ENCODE data around the gene MYLIP.

MYLIP gene

GRCh38 chr6:16150098-16150497 is 21.2 kb downstream of the MYLIP start:
- Histone ChIP-seq H3K9me3 (ENCODE audit: control insufficient read depth in 5 of 5, low read length in 5 of 5) (no peaks in the 10 kb centered on the region), H3K36me3 (ENCODE audit: control insufficient read depth in 5 of 5, insufficient read depth in 5 of 5, low read length in 5 of 5) (peaks cover 39 to 84% (median 64%) of the 10 kb centered on the region in 5 donors), H3K27ac (ENCODE audit: low read depth, low read length) (no peak overlapping the region), H3K4me3 (ENCODE audit: low read depth in 1 of 5, low read length in 5 of 5) (no peak overlapping the region), H3K4me1 (ENCODE audit: control insufficient read depth in 5 of 5, insufficient read depth in 5 of 5, low read length in 5 of 5) (peaks cover 3 to 13% (median 11%) of the 10 kb centered on the region in 5 donors), H3K9ac (ENCODE audit: low read length in 5 of 5) (no peak overlapping the region), H3K27me3 (ENCODE audit: control insufficient read depth in 5 of 5, insufficient read depth in 4 of 5, low read length in 5 of 5) (no peaks in the 10 kb centered on the region)

GRCh38 chr6:16153211-16153820 is 24.4 kb downstream of the MYLIP start:
- H3K4me1 ChIP-seq (ENCODE audit: control insufficient read depth in 5 of 5, insufficient read depth in 5 of 5, low read length in 5 of 5) = peaks cover 0 to 5% (median 3%) of the 10 kb centered on the region in 5 donors
- no peak overlapping the region for H3K27ac ChIP-seq (ENCODE audit: low read depth, low read length)
- peaks cover 21 to 64% (median 39%) of the 10 kb centered on the region in 5 donors for H3K36me3 ChIP-seq (ENCODE audit: control insufficient read depth in 5 of 5, insufficient read depth in 5 of 5, low read length in 5 of 5)
- no peaks in the 10 kb centered on the region for H3K27me3 ChIP-seq (ENCODE audit: control insufficient read depth in 5 of 5, insufficient read depth in 4 of 5, low read length in 5 of 5)
- peaks cover 0 to 6% (median 0%) of the 10 kb centered on the region in 5 donors for H3K9me3 ChIP-seq (ENCODE audit: control insufficient read depth in 5 of 5, low read length in 5 of 5)
- H3K4me3 ChIP-seq (ENCODE audit: low read depth in 1 of 5, low read length in 5 of 5) = no peak overlapping the region
- no peak overlapping the region for H3K9ac ChIP-seq (ENCODE audit: low read length in 5 of 5)

GRCh38 chr6:16154904-16155303 is 26.0 kb downstream of the MYLIP start:
- peaks cover 0 to 5% (median 3%) of the 10 kb centered on the region in 5 donors for H3K4me1 ChIP-seq (ENCODE audit: control insufficient read depth in 5 of 5, insufficient read depth in 5 of 5, low read length in 5 of 5)
- H3K4me3 ChIP-seq (ENCODE audit: low read depth in 1 of 5, low read length in 5 of 5) = no peak overlapping the region
- peaks cover 0 to 6% (median 0%) of the 10 kb centered on the region in 5 donors for H3K9me3 ChIP-seq (ENCODE audit: control insufficient read depth in 5 of 5, low read length in 5 of 5)
- peaks cover 11 to 50% (median 27%) of the 10 kb centered on the region in 5 donors for H3K36me3 ChIP-seq (ENCODE audit: control insufficient read depth in 5 of 5, insufficient read depth in 5 of 5, low read length in 5 of 5)
- no peak overlapping the region for H3K27ac ChIP-seq (ENCODE audit: low read depth, low read length)
- H3K9ac ChIP-seq (ENCODE audit: low read length in 5 of 5) = no peak overlapping the region
- no peaks in the 10 kb centered on the region for H3K27me3 ChIP-seq (ENCODE audit: control insufficient read depth in 5 of 5, insufficient read depth in 4 of 5, low read length in 5 of 5)

- H3K27me3 ChIP-seq (ENCODE audit: control insufficient read depth in 5 of 5, insufficient read depth in 4 of 5, low read length in 5 of 5) = no peaks in the 10 kb centered on the region
- H3K4me1 ChIP-seq (ENCODE audit: control insufficient read depth in 5 of 5, insufficient read depth in 5 of 5, low read length in 5 of 5) = peaks cover 0 to 5% (median 3%) of the 10 kb centered on the region in 5 donors
- no peak overlapping the region for H3K9ac ChIP-seq (ENCODE audit: low read length in 5 of 5)
- H3K27ac ChIP-seq (ENCODE audit: low read depth, low read length) = no peak overlapping the region
- peaks cover 0 to 6% (median 0%) of the 10 kb centered on the region in 5 donors for H3K9me3 ChIP-seq (ENCODE audit: control insufficient read depth in 5 of 5, low read length in 5 of 5)
- peaks cover 0 to 24% (median 11%) of the 10 kb centered on the region in 5 donors for H3K36me3 ChIP-seq (ENCODE audit: control insufficient read depth in 5 of 5, insufficient read depth in 5 of 5, low read length in 5 of 5)
- no peak overlapping the region for H3K4me3 ChIP-seq (ENCODE audit: low read depth in 1 of 5, low read length in 5 of 5)
These were observed 28.6 kb downstream of the MYLIP start for GRCh38 chr6:16157492-16157891.

GRCh38 chr6:16157909-16158308 is 29.0 kb downstream of the MYLIP start:
- H3K27ac ChIP-seq (ENCODE audit: low read depth, low read length) = no peak overlapping the region
- peaks cover 0 to 6% (median 0%) of the 10 kb centered on the region in 5 donors for H3K9me3 ChIP-seq (ENCODE audit: control insufficient read depth in 5 of 5, low read length in 5 of 5)
- H3K9ac ChIP-seq (ENCODE audit: low read length in 5 of 5) = no peak overlapping the region
- H3K27me3 ChIP-seq (ENCODE audit: control insufficient read depth in 5 of 5, insufficient read depth in 4 of 5, low read length in 5 of 5) = no peaks in the 10 kb centered on the region
- H3K36me3 ChIP-seq (ENCODE audit: control insufficient read depth in 5 of 5, insufficient read depth in 5 of 5, low read length in 5 of 5) = peaks cover 0 to 20% (median 8%) of the 10 kb centered on the region in 5 donors
- no peak overlapping the region for H3K4me3 ChIP-seq (ENCODE audit: low read depth in 1 of 5, low read length in 5 of 5)
- H3K4me1 ChIP-seq (ENCODE audit: control insufficient read depth in 5 of 5, insufficient read depth in 5 of 5, low read length in 5 of 5) = peaks cover 0 to 5% (median 3%) of the 10 kb centered on the region in 5 donors

- peaks cover 0 to 5% (median 3%) of the 10 kb centered on the region in 5 donors for H3K4me1 ChIP-seq (ENCODE audit: control insufficient read depth in 5 of 5, insufficient read depth in 5 of 5, low read length in 5 of 5)
- H3K27ac ChIP-seq (ENCODE audit: low read depth, low read length) = no peak overlapping the region
- no peak overlapping the region for H3K4me3 ChIP-seq (ENCODE audit: low read depth in 1 of 5, low read length in 5 of 5)
- peaks cover 0 to 6% (median 0%) of the 10 kb centered on the region in 5 donors for H3K9me3 ChIP-seq (ENCODE audit: control insufficient read depth in 5 of 5, low read length in 5 of 5)
- no peaks in the 10 kb centered on the region for H3K27me3 ChIP-seq (ENCODE audit: control insufficient read depth in 5 of 5, insufficient read depth in 4 of 5, low read length in 5 of 5)
- no peak overlapping the region for H3K9ac ChIP-seq (ENCODE audit: low read length in 5 of 5)
- peaks cover 0 to 16% (median 8%) of the 10 kb centered on the region in 5 donors for H3K36me3 ChIP-seq (ENCODE audit: control insufficient read depth in 5 of 5, insufficient read depth in 5 of 5, low read length in 5 of 5)
These were observed 30.2 kb downstream of the MYLIP start for GRCh38 chr6:16158943-16159557.

GRCh38 chr6:16160794-16161193 is 31.9 kb downstream of the MYLIP start:
- H3K27me3 ChIP-seq (ENCODE audit: control insufficient read depth in 5 of 5, insufficient read depth in 4 of 5, low read length in 5 of 5) = no peaks in the 10 kb centered on the region
- H3K9ac ChIP-seq (ENCODE audit: low read length in 5 of 5) = no peak overlapping the region
- H3K4me1 ChIP-seq (ENCODE audit: control insufficient read depth in 5 of 5, insufficient read depth in 5 of 5, low read length in 5 of 5) = no peaks in the 10 kb centered on the region
- H3K36me3 ChIP-seq (ENCODE audit: control insufficient read depth in 5 of 5, insufficient read depth in 5 of 5, low read length in 5 of 5) = peaks cover 0 to 4% (median 0%) of the 10 kb centered on the region in 5 donors
- H3K9me3 ChIP-seq (ENCODE audit: control insufficient read depth in 5 of 5, low read length in 5 of 5) = peaks cover 0 to 3% (median 0%) of the 10 kb centered on the region in 5 donors
- H3K4me3 ChIP-seq (ENCODE audit: low read depth in 1 of 5, low read length in 5 of 5) = no peak overlapping the region
- H3K27ac ChIP-seq (ENCODE audit: low read depth, low read length) = no peak overlapping the region

- H3K4me1 ChIP-seq (ENCODE audit: control insufficient read depth in 5 of 5, insufficient read depth in 5 of 5, low read length in 5 of 5) = no peaks in the 10 kb centered on the region
- H3K27ac ChIP-seq (ENCODE audit: low read depth, low read length) = no peak overlapping the region
- no peak overlapping the region for H3K9ac ChIP-seq (ENCODE audit: low read length in 5 of 5)
- no peaks in the 10 kb centered on the region for H3K9me3 ChIP-seq (ENCODE audit: control insufficient read depth in 5 of 5, low read length in 5 of 5)
- no peaks in the 10 kb centered on the region for H3K27me3 ChIP-seq (ENCODE audit: control insufficient read depth in 5 of 5, insufficient read depth in 4 of 5, low read length in 5 of 5)
- H3K36me3 ChIP-seq (ENCODE audit: control insufficient read depth in 5 of 5, insufficient read depth in 5 of 5, low read length in 5 of 5) = no peaks in the 10 kb centered on the region
- no peak overlapping the region for H3K4me3 ChIP-seq (ENCODE audit: low read depth in 1 of 5, low read length in 5 of 5)
These were observed 33.1 kb downstream of the MYLIP start for GRCh38 chr6:16162003-16162402.

- Histone ChIP-seq H3K9ac (ENCODE audit: low read length in 5 of 5) (no peak overlapping the region), H3K27ac (ENCODE audit: low read depth, low read length) (no peak overlapping the region), H3K4me1 (ENCODE audit: control insufficient read depth in 5 of 5, insufficient read depth in 5 of 5, low read length in 5 of 5) (no peaks in the 10 kb centered on the region), H3K9me3 (ENCODE audit: control insufficient read depth in 5 of 5, low read length in 5 of 5) (no peaks in the 10 kb centered on the region), H3K27me3 (ENCODE audit: control insufficient read depth in 5 of 5, insufficient read depth in 4 of 5, low read length in 5 of 5) (no peaks in the 10 kb centered on the region), H3K4me3 (ENCODE audit: low read depth in 1 of 5, low read length in 5 of 5) (no peak overlapping the region), H3K36me3 (ENCODE audit: control insufficient read depth in 5 of 5, insufficient read depth in 5 of 5, low read length in 5 of 5) (no peaks in the 10 kb centered on the region)
These were observed 34.2 kb downstream of the MYLIP start for GRCh38 chr6:16163066-16163465.

GRCh38 chr6:16163535-16164300 is 34.8 kb downstream of the MYLIP start:
- Histone ChIP-seq H3K4me3 (ENCODE audit: low read depth in 1 of 5, low read length in 5 of 5) (no peak overlapping the region), H3K36me3 (ENCODE audit: control insufficient read depth in 5 of 5, insufficient read depth in 5 of 5, low read length in 5 of 5) (no peaks in the 10 kb centered on the region), H3K9ac (ENCODE audit: low read length in 5 of 5) (no peak overlapping the region), H3K27me3 (ENCODE audit: control insufficient read depth in 5 of 5, insufficient read depth in 4 of 5, low read length in 5 of 5) (no peaks in the 10 kb centered on the region), H3K9me3 (ENCODE audit: control insufficient read depth in 5 of 5, low read length in 5 of 5) (no peaks in the 10 kb centered on the region), H3K4me1 (ENCODE audit: control insufficient read depth in 5 of 5, insufficient read depth in 5 of 5, low read length in 5 of 5) (no peaks in the 10 kb centered on the region), H3K27ac (ENCODE audit: low read depth, low read length) (no peak overlapping the region)

Data from subcutaneous abdominal adipose tissue (tissue), 5 donors.